Measurements from ENCODE around the gene BSN. TPM values are rescaled to one million over a fixed set of nuclear protein-coding genes. Genes with fewer than 3 reads are reported as not detected.

The BSN gene
- total RNA-seq, 2 donors from 2014 or later = 0.17 to 0.21 TPM

DNA sequence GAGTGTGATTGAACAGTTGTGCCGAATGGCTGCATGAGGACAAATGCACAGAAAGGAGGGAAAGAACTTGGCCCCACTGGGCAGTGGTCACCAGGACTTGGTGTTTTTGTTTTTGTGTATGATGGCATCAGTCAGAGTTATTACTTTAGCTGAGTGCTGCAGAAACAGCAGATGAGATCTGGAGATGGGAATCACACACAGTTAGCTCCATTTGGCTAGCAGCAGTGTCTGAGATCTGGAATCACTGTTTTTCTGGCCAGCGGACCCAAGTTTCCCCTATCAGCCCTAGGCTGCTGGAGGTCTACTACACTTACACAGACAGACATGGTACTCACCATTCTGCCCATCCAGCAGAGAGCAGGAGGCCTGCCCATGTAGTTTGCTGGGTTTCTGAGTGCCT is 74.0 kb downstream of the BSN start:
- Histone ChIP-seq H3K27ac (no peak overlapping the region), H3K4me3 (no peak overlapping the region), H3K9ac (ENCODE audit: low read depth in 2 of 2, low read length in 2 of 2) (no peak overlapping the region), H3K4me1 (no peaks in the 10 kb centered on the region), H3K36me3 (no peaks in the 10 kb centered on the region), H3K9me3 (no peaks in the 10 kb centered on the region), H3K27me3 (no peaks in the 10 kb centered on the region)
- no peak for DNase-seq
- TF ChIP-seq, protein P1, sequence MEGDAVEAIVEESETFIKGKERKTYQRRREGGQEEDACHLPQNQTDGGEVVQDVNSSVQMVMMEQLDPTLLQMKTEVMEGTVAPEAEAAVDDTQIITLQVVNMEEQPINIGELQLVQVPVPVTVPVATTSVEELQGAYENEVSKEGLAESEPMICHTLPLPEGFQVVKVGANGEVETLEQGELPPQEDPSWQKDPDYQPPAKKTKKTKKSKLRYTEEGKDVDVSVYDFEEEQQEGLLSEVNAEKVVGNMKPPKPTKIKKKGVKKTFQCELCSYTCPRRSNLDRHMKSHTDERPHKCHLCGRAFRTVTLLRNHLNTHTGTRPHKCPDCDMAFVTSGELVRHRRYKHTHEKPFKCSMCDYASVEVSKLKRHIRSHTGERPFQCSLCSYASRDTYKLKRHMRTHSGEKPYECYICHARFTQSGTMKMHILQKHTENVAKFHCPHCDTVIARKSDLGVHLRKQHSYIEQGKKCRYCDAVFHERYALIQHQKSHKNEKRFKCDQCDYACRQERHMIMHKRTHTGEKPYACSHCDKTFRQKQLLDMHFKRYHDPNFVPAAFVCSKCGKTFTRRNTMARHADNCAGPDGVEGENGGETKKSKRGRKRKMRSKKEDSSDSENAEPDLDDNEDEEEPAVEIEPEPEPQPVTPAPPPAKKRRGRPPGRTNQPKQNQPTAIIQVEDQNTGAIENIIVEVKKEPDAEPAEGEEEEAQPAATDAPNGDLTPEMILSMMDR (IDR thresholded peaks at IDR 0.05) = no peak
- intact Hi-C loops (cut with DNase I) = no loop called here

GRCh38 chr3:49629451-49629850 is 75.2 kb downstream of the BSN start:
- H3K27me3 ChIP-seq = no peaks in the 10 kb centered on the region
- intact Hi-C loops (cut with DNase I) = no loop called here
- no peaks in the 10 kb centered on the region for H3K9me3 ChIP-seq
- TF ChIP-seq, protein P1 (IDR thresholded peaks at IDR 0.05) = no peak
- H3K36me3 ChIP-seq = no peaks in the 10 kb centered on the region
- H3K4me1 ChIP-seq = no peaks in the 10 kb centered on the region
- no peak overlapping the region for H3K9ac ChIP-seq (ENCODE audit: low read depth in 2 of 2, low read length in 2 of 2)
- no peak overlapping the region for H3K4me3 ChIP-seq
- H3K27ac ChIP-seq = no peak overlapping the region
- no peak for DNase-seq

- Histone ChIP-seq H3K36me3 (no peaks in the 10 kb centered on the region), H3K9ac (ENCODE audit: low read depth in 2 of 2, low read length in 2 of 2) (no peak overlapping the region), H3K4me3 (no peak overlapping the region), H3K9me3 (no peaks in the 10 kb centered on the region), H3K27ac (no peak overlapping the region), H3K4me1 (no peaks in the 10 kb centered on the region), H3K27me3 (no peaks in the 10 kb centered on the region)
- DNase-seq = no peak
- intact Hi-C loops (cut with DNase I) = no loop called here
- TF ChIP-seq, protein P1 (IDR thresholded peaks at IDR 0.05) = no peak
Observed at GRCh38 chr3:49629866-49630265, 75.6 kb downstream of the BSN start.

- intact Hi-C loops (cut with DNase I) = no loop called here
- Histone ChIP-seq H3K27me3 (no peaks in the 10 kb centered on the region), H3K36me3 (no peaks in the 10 kb centered on the region), H3K9me3 (no peaks in the 10 kb centered on the region), H3K4me1 (no peaks in the 10 kb centered on the region), H3K9ac (ENCODE audit: low read depth in 2 of 2, low read length in 2 of 2) (no peak overlapping the region), H3K4me3 (no peak overlapping the region), H3K27ac (no peak overlapping the region)
- DNase-seq = no peak
- TF ChIP-seq, protein P1 (IDR thresholded peaks at IDR 0.05) = no peak
Observed at GRCh38 chr3:49630784-49631183, 76.5 kb downstream of the BSN start.

GRCh38 chr3:49634736-49635135 is 80.5 kb downstream of the BSN start:
- Histone ChIP-seq H3K4me3 (no peak overlapping the region), H3K9ac (ENCODE audit: low read depth in 2 of 2, low read length in 2 of 2) (no peak overlapping the region), H3K4me1 (no peaks in the 10 kb centered on the region), H3K36me3 (no peaks in the 10 kb centered on the region), H3K27ac (no peak overlapping the region), H3K27me3 (no peaks in the 10 kb centered on the region), H3K9me3 (no peaks in the 10 kb centered on the region)
- no peak for DNase-seq
- TF ChIP-seq, protein P1 (IDR thresholded peaks at IDR 0.05) = no peak
- intact Hi-C loops (cut with DNase I) = no loop called here

Data from colonic mucosa (tissue), 4 donors.